HUES64 (cell line): ENCODE measurements around the gene CFAP61.

Experiments used
- H3K27ac ChIP-seq: 2 replicates; pipeline ENCODE4 v1.7.0; 2013; ENCODE audit warnings: low read depth, low read length, inconsistent platforms
- H3K27me3 ChIP-seq: 2 replicates; pipeline ENCODE4 v1.6.1; 2013; ENCODE audit warnings: mild to moderate bottlenecking, low read length; ENCODE audit not compliant: insufficient read depth
- H3K36me3 ChIP-seq: 2 replicates; pipeline ENCODE4 v1.6.1; 2013; ENCODE audit warnings: mild to moderate bottlenecking, low read length; ENCODE audit not compliant: insufficient read depth
- H3K4me1 ChIP-seq: 2 replicates; pipeline ENCODE4 v1.6.1; 2013; ENCODE audit warnings: mild to moderate bottlenecking, low read length, moderate library complexity; ENCODE audit not compliant: insufficient read depth
- H3K4me3 ChIP-seq: 2 replicates; pipeline ENCODE4 v1.5.1; 2013; ENCODE audit warnings: mild to moderate bottlenecking, low read length, moderate library complexity
- H3K9ac ChIP-seq: 2 replicates; pipeline ENCODE4 v1.6.1; 2013; ENCODE audit warnings: mild to moderate bottlenecking, low read depth, low read length
- H3K9me3 ChIP-seq: 2 replicates; pipeline ENCODE4 v1.6.1; 2013; ENCODE audit warnings: low read depth, low read length; ENCODE audit not compliant: insufficient read depth
- WGBS: fragments of 150-250, 120-280 bp; methylation state at CpG from one replicate; pipeline ENCODE4 v1.1.7; 2013; ENCODE audit warnings: missing lambda C conversion rate; 5-methylcytosine and 5-hydroxymethylcytosine counted together

Gene CFAP61

GRCh38 chr20:20367575-20368417, 315.5 kb downstream of the CFAP61 start, which contains the start of gene INSM1:
Gene INSM1 (plus strand): TSS chr20:20368104. CDS start chr20:20368268, 164 bp downstream.
- under 1% methylated on average over 108 of the region's 108 CpGs for WGBS
- no peaks in the 10 kb centered on the region for H3K36me3 ChIP-seq
- H3K4me3 ChIP-seq: peak within 1 kb of the TSS; percentile 48
- peak within 1 kb of the TSS; percentile 41; the same call in 1 of the 2 replicates for H3K27ac ChIP-seq
- no peaks in the 10 kb centered on the region for H3K9me3 ChIP-seq
- H3K4me1 ChIP-seq: peaks cover 40% of the 10 kb centered on the region
- peaks cover 100% of the 10 kb centered on the region for H3K27me3 ChIP-seq
- peak within 1 kb of the TSS; percentile 39; the same call in 1 of the 2 replicates for H3K9ac ChIP-seq

- H3K27me3 ChIP-seq: peaks cover 100% of the 10 kb centered on the region
- H3K9ac ChIP-seq: no peak overlapping the region
- no peaks in the 10 kb centered on the region for H3K36me3 ChIP-seq
- no peak overlapping the region for H3K27ac ChIP-seq
- H3K4me1 ChIP-seq: peaks cover 45% of the 10 kb centered on the region
- peak overlapping the region; percentile 48 for H3K4me3 ChIP-seq
- no peaks in the 10 kb centered on the region for H3K9me3 ChIP-seq
- under 1% methylated on average over 130 of the region's 130 CpGs for WGBS
Observed at GRCh38 chr20:20368418-20369249, 316.3 kb downstream of the CFAP61 start.

- Histone ChIP-seq H3K9ac (no peak overlapping the region), H3K4me1 (peaks cover 45% of the 10 kb centered on the region), H3K27ac (no peak overlapping the region), H3K4me3 (peak overlapping the region; percentile 48), H3K27me3 (peaks cover 100% of the 10 kb centered on the region), H3K36me3 (no peaks in the 10 kb centered on the region), H3K9me3 (no peaks in the 10 kb centered on the region)
- WGBS: under 1% methylated on average over 86 of the region's 86 CpGs
Observed at GRCh38 chr20:20369250-20370093, 317.1 kb downstream of the CFAP61 start.

- Histone ChIP-seq H3K4me3 (peak overlapping the region; percentile 48), H3K4me1 (peaks cover 45% of the 10 kb centered on the region), H3K27ac (no peak overlapping the region), H3K9me3 (no peaks in the 10 kb centered on the region), H3K27me3 (peaks cover 100% of the 10 kb centered on the region), H3K9ac (no peak overlapping the region), H3K36me3 (no peaks in the 10 kb centered on the region)
- WGBS: 4% methylated on average over 7 of the region's 10 CpGs
Observed at GRCh38 chr20:20370094-20370575, 317.8 kb downstream of the CFAP61 start.

- Histone ChIP-seq H3K27ac (peak overlapping the region; percentile 78), H3K9ac (0 out of 2 replicates have a peak overlapping the region, but pooled peaks have one; percentile 19), H3K27me3 (peaks cover 99% of the 10 kb centered on the region), H3K4me3 (peak overlapping the region; percentile 21), H3K9me3 (no peaks in the 10 kb centered on the region), H3K4me1 (peaks cover 37% of the 10 kb centered on the region), H3K36me3 (no peaks in the 10 kb centered on the region)
- WGBS: 16% methylated on average over 7 of the region's 7 CpGs
Observed at GRCh38 chr20:20371083-20371482, 318.8 kb downstream of the CFAP61 start.

GRCh38 chr20:20371681-20372080, 319.3 kb downstream of the CFAP61 start:
- WGBS: 0% methylated on average over 3 of the region's 3 CpGs
- H3K36me3 ChIP-seq: no peaks in the 10 kb centered on the region
- peak overlapping the region; percentile 19; the same call in 1 of the 2 replicates for H3K9ac ChIP-seq
- H3K27ac ChIP-seq: peak overlapping the region; percentile 78
- H3K4me3 ChIP-seq: peak overlapping the region; percentile 21
- no peaks in the 10 kb centered on the region for H3K9me3 ChIP-seq
- peaks cover 33% of the 10 kb centered on the region for H3K4me1 ChIP-seq
- peaks cover 93% of the 10 kb centered on the region for H3K27me3 ChIP-seq

- peaks cover 33% of the 10 kb centered on the region for H3K4me1 ChIP-seq
- no peaks in the 10 kb centered on the region for H3K9me3 ChIP-seq
- H3K4me3 ChIP-seq: no peak overlapping the region
- 68% methylated on average over 17 of the region's 17 CpGs for WGBS
- H3K9ac ChIP-seq: no peak overlapping the region
- no peaks in the 10 kb centered on the region for H3K36me3 ChIP-seq
- no peak overlapping the region for H3K27ac ChIP-seq
- peaks cover 79% of the 10 kb centered on the region for H3K27me3 ChIP-seq
Observed at GRCh38 chr20:20373091-20373571, 320.8 kb downstream of the CFAP61 start.

GRCh38 chr20:20375862-20376261, 323.5 kb downstream of the CFAP61 start:
- H3K4me3 ChIP-seq: no peak overlapping the region

GRCh38 chr20:20386192-20386591, 333.9 kb downstream of the CFAP61 start:
- Histone ChIP-seq H3K9ac (no peak overlapping the region), H3K27ac (no peak overlapping the region), H3K4me1 (no peaks in the 10 kb centered on the region), H3K4me3 (no peak overlapping the region), H3K27me3 (no peaks in the 10 kb centered on the region), H3K36me3 (no peaks in the 10 kb centered on the region), H3K9me3 (no peaks in the 10 kb centered on the region)
- 86% methylated on average over 8 of the region's 9 CpGs for WGBS

More at GRCh38 chr20:20375862-20376261, 323.5 kb downstream of the CFAP61 start:
- peaks cover 25% of the 10 kb centered on the region for H3K4me1 ChIP-seq
- no peaks in the 10 kb centered on the region for H3K36me3 ChIP-seq
- H3K9ac ChIP-seq: no peak overlapping the region
- WGBS: 89% methylated on average over 8 of the region's 8 CpGs
- H3K27me3 ChIP-seq: peaks cover 52% of the 10 kb centered on the region
- peaks cover 1% of the 10 kb centered on the region; the same call in 1 of the 2 replicates for H3K9me3 ChIP-seq
- H3K27ac ChIP-seq: no peak overlapping the region

GRCh38 chr20:20390393-20390792, 338.1 kb downstream of the CFAP61 start:
- Histone ChIP-seq H3K36me3 (0 out of 2 replicates have a peak, but pooled peaks cover 3% of the 10 kb centered on the region), H3K27ac (no peak overlapping the region), H3K4me1 (no peaks in the 10 kb centered on the region), H3K4me3 (no peak overlapping the region), H3K9ac (no peak overlapping the region), H3K27me3 (no peaks in the 10 kb centered on the region), H3K9me3 (no peaks in the 10 kb centered on the region)
- 96% methylated on average over 9 of the region's 9 CpGs for WGBS
